OCI-LY3 (cell line): ENCODE measurements around the gene IL21R.
A peak's percentile ranks its signal among the peaks of the same experiment; 100 is the strongest.

Experiments used
- H2AFZ ChIP-seq: fragments of 200-600, 300-600 bp; shearing (Covaris generic); 2 replicates; pipeline ENCODE4 v1.6.0; 2014; ENCODE audit warnings: antibody characterized with exemption, low read depth, low read length
- H3K27ac ChIP-seq: fragments of 200-600, 300-600 bp; sonication (generic); 2 replicates; pipeline ENCODE4 v1.5.1; 2014; ENCODE audit warnings: mild to moderate bottlenecking, low read length, moderate library complexity, mixed read lengths
- H3K27me3 ChIP-seq: fragments of 200-600, 300-600 bp; sonication (generic); 2 replicates; pipeline ENCODE4 v1.6.1; 2014; ENCODE audit warnings: low read depth, low read length, mixed read lengths
- H3K36me3 ChIP-seq: fragments of 200-600, 300-600 bp; sonication (generic); replicated peaks from 2 replicates; pipeline ENCODE3; 2014; ENCODE audit warnings: low read depth, low read length, mixed read lengths
- H3K4me1 ChIP-seq: fragments of 300-600, 200-600 bp; sonication (generic); 2 replicates; pipeline ENCODE4 v1.6.1; 2014; ENCODE audit warnings: low read length, mixed read lengths
- H3K4me2 ChIP-seq: fragments of 200-600, 300-600 bp; sonication (generic); 2 replicates; pipeline ENCODE4 v1.6.1; 2014; ENCODE audit warnings: low read length, mixed read lengths
- H3K4me3 ChIP-seq: fragments of 300-600, 200-600 bp; sonication (generic); 2 replicates; pipeline ENCODE4 v1.5.1; 2014; ENCODE audit warnings: antibody characterized with exemption, mild to moderate bottlenecking, low read length, moderate library complexity
- H3K79me2 ChIP-seq: fragments of 300-600, 200-600 bp; shearing (Covaris generic); 2 replicates; pipeline ENCODE4 v1.6.1; 2014; ENCODE audit warnings: mild to moderate bottlenecking, low read length, mixed read lengths
- H3K9ac ChIP-seq: fragments of 300-600, 200-600 bp; shearing (Covaris generic); 2 replicates; pipeline ENCODE4 v1.6.0; 2014; ENCODE audit warnings: mild to moderate bottlenecking, low read length, moderate library complexity
- H3K9me3 ChIP-seq: fragments of 200-600, 300-600 bp; shearing (Covaris generic); 2 replicates; pipeline ENCODE4 v1.6.1; 2014; ENCODE audit warnings: low read length, mixed read lengths; ENCODE audit not compliant: insufficient read depth
- H4K20me1 ChIP-seq: fragments of 200-600, 300-600 bp; sonication (generic); 2 replicates; pipeline ENCODE4 v1.6.1; 2016; ENCODE audit warnings: low read length, mixed read lengths; ENCODE audit not compliant: insufficient read depth
- CTCF ChIP-seq: fragments of 200-600, 300-600 bp; sonication (generic); IDR thresholded peaks from 2 replicates; pipeline ENCODE4 v1.5.1; 2014; ENCODE audit warnings: antibody characterized with exemption, low read length, low read depth
- EZH2phosphoT487 ChIP-seq: fragments of 200-600 bp; shearing (Covaris generic); IDR thresholded peaks from 2 replicates; pipeline ENCODE4 v1.6.1; 2018; ENCODE audit warnings: antibody characterized with exemption, mixed run types, low read depth

Gene IL21R

GRCh38 chr16:27369806-27370205 is 32.2 kb upstream of the IL21R start:
- Histone ChIP-seq H3K4me1 (peaks cover 56% of the 10 kb centered on the region), H4K20me1 (no peaks in the 10 kb centered on the region), H3K27ac (no peak overlapping the region), H3K9me3 (peaks cover 9% of the 10 kb centered on the region; the same call in 1 of the 2 replicates), H3K4me2 (no peak overlapping the region), H3K27me3 (no peaks in the 10 kb centered on the region), H2AFZ (no peak overlapping the region), H3K9ac (no peak overlapping the region), H3K79me2 (peaks cover 10% of the 10 kb centered on the region), H3K36me3 (peaks cover 5% of the 10 kb centered on the region), H3K4me3 (no peak overlapping the region)
- TF ChIP-seq CTCF: no peak
- TF ChIP-seq EZH2phosphoT487: no peak

GRCh38 chr16:27370318-27370717 is 31.7 kb upstream of the IL21R start:
- Histone ChIP-seq H3K4me1 (peaks cover 61% of the 10 kb centered on the region), H3K4me2 (no peak overlapping the region), H3K9ac (no peak overlapping the region), H3K9me3 (peaks cover 9% of the 10 kb centered on the region; the same call in 1 of the 2 replicates), H3K4me3 (no peak overlapping the region), H4K20me1 (no peaks in the 10 kb centered on the region), H3K36me3 (peaks cover 5% of the 10 kb centered on the region), H3K27ac (no peak overlapping the region), H3K79me2 (peaks cover 10% of the 10 kb centered on the region), H2AFZ (no peak overlapping the region), H3K27me3 (no peaks in the 10 kb centered on the region)
- TF ChIP-seq EZH2phosphoT487: no peak
- TF ChIP-seq CTCF: no peak

- peak overlapping the region; percentile 83; the same call in 1 of the 2 replicates for H3K9ac ChIP-seq
- H2AFZ ChIP-seq: no peak overlapping the region
- H3K4me2 ChIP-seq: peak overlapping the region; percentile 50
- no peak overlapping the region for H3K4me3 ChIP-seq
- no peak for TF ChIP-seq EZH2phosphoT487
- TF ChIP-seq CTCF: no peak
- H4K20me1 ChIP-seq: no peaks in the 10 kb centered on the region
- H3K4me1 ChIP-seq: peaks cover 75% of the 10 kb centered on the region
- H3K27me3 ChIP-seq: no peaks in the 10 kb centered on the region
- peak overlapping the region; percentile 99 for H3K27ac ChIP-seq
- H3K9me3 ChIP-seq: peaks cover 9% of the 10 kb centered on the region; the same call in 1 of the 2 replicates
- peaks cover 5% of the 10 kb centered on the region for H3K36me3 ChIP-seq
- peaks cover 22% of the 10 kb centered on the region for H3K79me2 ChIP-seq
Observed at GRCh38 chr16:27373312-27373711, 28.7 kb upstream of the IL21R start.

GRCh38 chr16:27374221-27374803 is 27.7 kb upstream of the IL21R start:
- no peaks in the 10 kb centered on the region for H3K27me3 ChIP-seq
- TF ChIP-seq CTCF: no peak
- no peak for TF ChIP-seq EZH2phosphoT487
- H3K4me3 ChIP-seq: peak overlapping the region; percentile 73
- no peaks in the 10 kb centered on the region for H4K20me1 ChIP-seq
- peak overlapping the region; percentile 81 for H3K4me2 ChIP-seq
- H3K36me3 ChIP-seq: peaks cover 5% of the 10 kb centered on the region
- peaks cover 76% of the 10 kb centered on the region for H3K4me1 ChIP-seq
- H3K9ac ChIP-seq: peak overlapping the region; percentile 83
- no peak overlapping the region for H2AFZ ChIP-seq
- peaks cover 29% of the 10 kb centered on the region for H3K79me2 ChIP-seq
- H3K9me3 ChIP-seq: peaks cover 9% of the 10 kb centered on the region; the same call in 1 of the 2 replicates
- H3K27ac ChIP-seq: peak overlapping the region; percentile 99
